HAP-1 (cell line): ENCODE measurements around the gene DMTF1.

ENCODE experiments used
- DNase-seq, 2 experiments: peaks; one replicate each; pipeline ENCODE4 v3.0.0-alpha.2; 2016 to 2020; ENCODE audit warnings: low spot score in 2 of 2
- H3K27me3 ChIP-seq: fragments of 250-450 bp; sonication (Bioruptor Pico); 2 replicates; pipeline ENCODE4 v1.5.1; 2020; ENCODE audit warnings: low read depth, mild to moderate bottlenecking, moderate library complexity
- H3K36me3 ChIP-seq: fragments of 250-450 bp; sonication (Bioruptor Pico); replicated peaks from 2 replicates; pipeline ENCODE4 v1.5.1; 2020; ENCODE audit warnings: mild to moderate bottlenecking
- H3K4me1 ChIP-seq: fragments of 250-450 bp; sonication (Bioruptor Pico); 2 replicates; pipeline ENCODE4 v1.5.1; 2020; ENCODE audit warnings: mild to moderate bottlenecking
- H3K4me3 ChIP-seq: fragments of 250-450 bp; sonication (Bioruptor Pico); 2 replicates; pipeline ENCODE4 v1.5.1; 2020; ENCODE audit warnings: mild to moderate bottlenecking, moderate library complexity
- H3K9me3 ChIP-seq: fragments of 250-450 bp; sonication (Bioruptor Pico); 2 replicates; pipeline ENCODE4 v1.5.1; 2020; ENCODE audit warnings: mild to moderate bottlenecking, moderate library complexity
- in situ Hi-C: fragments of 300-500 bp; cut with MboI; formaldehyde crosslinking; loops from 3 replicates; pipeline ENCODE4 v1.14.3; 2020; ENCODE audit warnings: low sequenced_read_pairs, inconsistent platforms, mixed read lengths

DMTF1 gene

DNA sequence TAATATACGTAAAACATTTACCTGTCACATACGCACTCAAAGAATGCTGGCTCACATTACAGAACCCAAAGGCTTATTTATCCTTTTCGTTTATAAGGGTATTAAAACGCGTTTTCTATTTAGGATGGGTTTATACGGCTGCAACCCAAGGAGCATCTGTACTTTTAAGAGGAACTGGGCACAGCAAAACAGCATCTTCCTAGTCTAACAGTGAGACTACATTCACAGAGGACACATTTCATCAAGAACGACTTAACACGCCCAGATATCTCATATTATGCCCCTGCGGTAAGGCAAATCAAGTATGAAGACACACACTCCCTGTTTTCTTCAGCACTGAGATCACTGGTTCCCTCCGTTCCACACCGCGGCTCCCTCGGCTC, 533 bp upstream of the DMTF1 start:
- Histone ChIP-seq H3K4me3 (peak overlapping the region; percentile 77), H3K36me3 (peaks cover 2% of the 10 kb centered on the region; the same call in 1 of the 2 replicates), H3K27me3 (no peaks in the 10 kb centered on the region), H3K9me3 (no peaks in the 10 kb centered on the region), H3K4me1 (peaks cover 10% of the 10 kb centered on the region; the same call in 1 of the 2 replicates)
- DNase-seq = no peak
- in situ Hi-C loops = no loop called here

DNA sequence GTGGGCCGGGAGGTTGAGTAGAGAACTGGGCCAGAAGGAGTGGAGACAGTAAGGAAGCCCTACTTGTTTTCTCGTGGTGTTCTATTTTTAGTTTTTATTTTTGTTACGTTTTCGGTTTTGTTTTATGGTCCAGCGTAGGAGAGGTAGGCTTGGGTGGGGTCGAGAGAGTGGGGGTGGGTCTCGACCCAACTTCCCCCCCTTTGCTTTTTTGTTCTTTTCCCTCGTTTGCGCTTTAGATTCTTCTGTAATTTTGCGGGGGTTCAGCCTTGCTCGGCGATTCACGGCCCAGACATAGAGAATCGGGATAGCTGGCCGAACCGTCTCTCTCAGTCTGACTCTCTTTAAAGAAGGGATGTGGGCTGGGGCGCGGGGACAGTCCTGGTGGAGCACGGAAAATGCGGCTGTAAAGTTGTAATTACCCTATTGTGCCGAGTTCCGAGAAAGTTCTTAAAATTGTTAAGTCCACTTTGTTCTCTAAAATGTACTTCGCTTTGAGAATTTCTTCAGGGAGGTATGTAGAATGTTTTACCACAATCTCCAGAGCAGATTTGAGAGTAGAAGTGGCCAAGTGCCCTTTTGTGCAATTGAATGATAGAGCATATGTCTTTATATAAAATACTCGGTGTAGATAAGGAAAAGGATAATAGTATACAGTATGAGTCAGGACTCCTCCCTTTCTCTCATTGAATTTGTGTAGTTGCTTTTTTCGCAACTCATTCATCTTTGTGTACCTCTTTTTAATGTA, 816 bp downstream of the DMTF1 start:
- H3K36me3 ChIP-seq = peaks cover 2% of the 10 kb centered on the region; the same call in 1 of the 2 replicates
- H3K27me3 ChIP-seq = no peaks in the 10 kb centered on the region
- peaks cover 10% of the 10 kb centered on the region; the same call in 1 of the 2 replicates for H3K4me1 ChIP-seq
- peak overlapping the region; percentile 77 for H3K4me3 ChIP-seq
- no peaks in the 10 kb centered on the region for H3K9me3 ChIP-seq
- in situ Hi-C loops = no loop called here
- DNase-seq = peak; percentile 15 to 46

- Histone ChIP-seq H3K36me3 (peaks cover 2% of the 10 kb centered on the region; the same call in 1 of the 2 replicates), H3K27me3 (no peaks in the 10 kb centered on the region), H3K4me1 (peaks cover 10% of the 10 kb centered on the region; the same call in 1 of the 2 replicates), H3K4me3 (peak overlapping the region; percentile 77), H3K9me3 (no peaks in the 10 kb centered on the region)
- in situ Hi-C loops = no loop called here
- no peak for DNase-seq
Observed at GRCh38 chr7:87154166-87154565, 1.9 kb downstream of the DMTF1 start.

- H3K27me3 ChIP-seq = no peaks in the 10 kb centered on the region
- peaks cover 10% of the 10 kb centered on the region; the same call in 1 of the 2 replicates for H3K4me1 ChIP-seq
- H3K9me3 ChIP-seq = no peaks in the 10 kb centered on the region
- peaks cover 3% of the 10 kb centered on the region for H3K36me3 ChIP-seq
- in situ Hi-C loops = no loop called here
- no peak for DNase-seq
- H3K4me3 ChIP-seq = peak overlapping the region; percentile 77
Observed at GRCh38 chr7:87154569-87154968, 2.3 kb downstream of the DMTF1 start.

DNA sequence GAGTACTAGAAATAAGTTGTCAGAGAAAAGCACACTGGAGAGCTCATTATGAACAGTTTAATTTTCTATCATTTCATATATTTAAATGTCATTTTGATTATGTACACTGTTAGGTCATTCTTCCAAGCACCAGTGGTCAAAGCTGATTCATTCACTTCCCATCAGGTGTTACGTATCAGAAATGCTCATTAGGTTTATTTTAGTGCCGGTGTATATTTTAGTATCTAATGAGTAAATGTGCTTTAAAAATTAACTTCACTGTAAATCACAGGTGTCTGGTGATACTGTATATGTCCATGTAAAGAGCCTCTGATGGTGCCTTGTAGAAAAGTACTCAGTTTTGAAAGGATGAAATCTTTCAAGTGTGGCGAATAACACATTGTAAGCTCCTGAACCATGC, 3.5 kb downstream of the DMTF1 start:
- Histone ChIP-seq H3K36me3 (peaks cover 7% of the 10 kb centered on the region), H3K4me1 (peaks cover 10% of the 10 kb centered on the region; the same call in 1 of the 2 replicates), H3K4me3 (no peak overlapping the region), H3K9me3 (no peaks in the 10 kb centered on the region), H3K27me3 (no peaks in the 10 kb centered on the region)
- in situ Hi-C loops = no loop called here
- no peak for DNase-seq

GRCh38 chr7:87156709-87157108, 4.5 kb downstream of the DMTF1 start:
- Histone ChIP-seq H3K4me3 (no peak overlapping the region), H3K27me3 (no peaks in the 10 kb centered on the region), H3K36me3 (peaks cover 7% of the 10 kb centered on the region), H3K4me1 (peaks cover 10% of the 10 kb centered on the region; the same call in 1 of the 2 replicates), H3K9me3 (no peaks in the 10 kb centered on the region)
- in situ Hi-C loops = no loop called here
- DNase-seq = no peak

- peaks cover 10% of the 10 kb centered on the region for H3K36me3 ChIP-seq
Observed at GRCh38 chr7:87159538-87159937, 7.3 kb downstream of the DMTF1 start.

GRCh38 chr7:87164433-87164832, 12.2 kb downstream of the DMTF1 start:
- Histone ChIP-seq H3K27me3 (no peaks in the 10 kb centered on the region), H3K4me3 (no peak overlapping the region), H3K36me3 (peaks cover 56% of the 10 kb centered on the region), H3K4me1 (no peaks in the 10 kb centered on the region), H3K9me3 (no peaks in the 10 kb centered on the region)
- in situ Hi-C loops = no loop called here
- no peak for DNase-seq

More at GRCh38 chr7:87159538-87159937, 7.3 kb downstream of the DMTF1 start:
- no peak for DNase-seq
- Histone ChIP-seq H3K4me3 (no peak overlapping the region), H3K9me3 (no peaks in the 10 kb centered on the region), H3K4me1 (peaks cover 10% of the 10 kb centered on the region; the same call in 1 of the 2 replicates), H3K27me3 (no peaks in the 10 kb centered on the region)
- in situ Hi-C loops = no loop called here

DNA sequence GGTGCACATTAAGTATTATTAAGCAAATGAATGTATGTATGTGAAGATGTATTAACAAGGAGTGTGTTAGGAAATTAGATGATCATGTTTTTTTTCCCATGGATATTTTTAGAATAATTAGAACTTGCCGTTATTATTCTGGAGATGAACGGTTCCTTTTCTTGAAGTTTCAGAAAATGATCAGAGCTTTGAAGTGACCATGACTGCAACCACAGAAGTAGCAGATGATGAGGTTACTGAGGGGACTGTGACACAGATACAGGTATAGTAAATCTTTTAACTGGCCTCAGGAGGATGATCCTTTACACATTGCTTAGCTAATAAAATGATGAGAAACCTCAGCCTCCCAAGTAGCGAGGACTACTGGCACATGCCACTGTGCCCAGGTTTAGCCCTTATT, 18.6 kb downstream of the DMTF1 start:
- H3K4me1 ChIP-seq = no peaks in the 10 kb centered on the region
- in situ Hi-C loops = no loop called here
- peaks cover 96% of the 10 kb centered on the region for H3K36me3 ChIP-seq
- no peaks in the 10 kb centered on the region for H3K9me3 ChIP-seq
- DNase-seq = no peak
- no peaks in the 10 kb centered on the region for H3K27me3 ChIP-seq
- H3K4me3 ChIP-seq = no peak overlapping the region

DNA sequence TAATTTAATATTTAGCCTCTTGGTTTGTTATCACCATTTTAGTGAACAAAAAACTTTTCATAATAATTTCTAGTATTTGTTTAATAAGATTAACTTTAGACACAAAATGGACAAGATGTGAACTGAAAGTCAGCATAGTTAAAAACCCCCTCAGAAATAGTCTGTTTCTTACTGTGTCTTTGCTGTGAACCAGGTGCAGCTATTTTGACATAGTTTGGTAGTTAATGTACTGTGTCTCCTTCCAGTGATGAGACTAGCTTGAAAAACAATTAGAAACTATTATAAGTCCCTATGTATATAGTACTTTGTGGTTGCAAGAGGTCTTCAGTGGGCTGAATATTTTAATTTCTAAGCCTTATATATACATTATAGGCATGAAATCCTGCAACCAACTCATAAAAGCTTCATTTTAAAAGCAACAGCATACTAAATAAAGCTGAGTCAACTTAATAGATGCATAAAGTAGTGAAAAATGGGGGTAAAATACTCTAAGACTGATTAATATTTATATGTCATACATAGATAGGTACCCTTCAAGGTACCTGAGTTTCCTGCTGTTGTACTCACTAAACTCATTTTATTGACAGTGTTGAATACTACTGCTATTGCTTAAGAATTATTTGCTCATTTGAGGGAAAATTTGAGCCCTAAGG, 19.2 kb downstream of the DMTF1 start:
- Histone ChIP-seq H3K36me3 (peaks cover 96% of the 10 kb centered on the region), H3K9me3 (no peaks in the 10 kb centered on the region), H3K4me3 (no peak overlapping the region), H3K27me3 (no peaks in the 10 kb centered on the region), H3K4me1 (no peaks in the 10 kb centered on the region)
- DNase-seq = no peak
- in situ Hi-C loops = no loop called here

- H3K27me3 ChIP-seq = no peaks in the 10 kb centered on the region
- H3K9me3 ChIP-seq = no peaks in the 10 kb centered on the region
- DNase-seq = no peak
- H3K4me3 ChIP-seq = no peak overlapping the region
- in situ Hi-C loops = no loop called here
- no peaks in the 10 kb centered on the region for H3K4me1 ChIP-seq
- H3K36me3 ChIP-seq = peaks cover 90% of the 10 kb centered on the region
Observed at GRCh38 chr7:87173471-87173870, 21.2 kb downstream of the DMTF1 start.

DNA sequence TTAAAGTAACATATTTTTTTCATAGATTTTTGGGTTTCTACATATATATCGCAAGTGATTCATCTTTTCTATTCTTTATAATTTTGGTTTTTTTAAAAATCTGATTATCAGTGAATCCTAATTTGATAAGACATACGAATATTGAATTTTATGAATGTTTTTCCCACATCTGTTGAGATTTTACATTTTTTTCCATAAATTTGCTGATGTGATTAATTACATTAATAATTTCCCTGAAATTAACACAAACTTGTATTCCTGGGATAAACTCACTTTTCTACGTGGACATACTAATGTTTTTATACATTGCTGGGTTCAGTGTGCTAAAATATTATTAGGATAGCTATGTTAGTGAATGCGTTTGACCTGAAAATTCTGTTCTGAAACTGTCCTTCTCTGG, 26.1 kb downstream of the DMTF1 start:
- H3K9me3 ChIP-seq = no peaks in the 10 kb centered on the region
- DNase-seq = no peak
- in situ Hi-C loops = no loop called here
- no peak overlapping the region for H3K4me3 ChIP-seq
- H3K36me3 ChIP-seq = peaks cover 85% of the 10 kb centered on the region
- H3K4me1 ChIP-seq = no peaks in the 10 kb centered on the region
- no peaks in the 10 kb centered on the region for H3K27me3 ChIP-seq

- in situ Hi-C loops = no loop called here
- no peaks in the 10 kb centered on the region for H3K4me1 ChIP-seq
- H3K9me3 ChIP-seq = no peaks in the 10 kb centered on the region
- H3K27me3 ChIP-seq = no peaks in the 10 kb centered on the region
- H3K4me3 ChIP-seq = no peak overlapping the region
- H3K36me3 ChIP-seq = peaks cover 86% of the 10 kb centered on the region
- DNase-seq = no peak
Observed at GRCh38 chr7:87179180-87179579, 26.9 kb downstream of the DMTF1 start.

DNA sequence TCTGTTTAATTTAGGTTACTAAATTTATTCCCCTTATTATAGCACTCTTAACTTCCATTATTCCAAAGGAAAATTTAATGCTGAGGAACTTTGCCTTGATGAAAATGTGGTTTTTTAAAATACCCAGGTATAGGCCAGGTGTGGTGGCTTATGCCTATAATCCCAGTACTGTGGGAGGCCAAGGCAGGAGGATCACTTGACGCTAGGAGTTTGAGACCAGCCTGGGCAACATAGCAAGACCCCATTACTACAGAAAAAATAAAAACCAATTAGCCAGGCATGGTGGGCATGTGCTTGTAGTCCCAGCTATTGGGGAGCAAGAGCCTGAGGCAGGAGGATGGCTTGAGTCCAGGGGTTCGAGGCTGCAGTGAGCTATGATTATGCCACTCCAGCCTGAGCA, 34.9 kb downstream of the DMTF1 start:
- Histone ChIP-seq H3K4me3 (no peak overlapping the region), H3K4me1 (no peaks in the 10 kb centered on the region), H3K27me3 (no peaks in the 10 kb centered on the region), H3K36me3 (peaks cover 97% of the 10 kb centered on the region), H3K9me3 (no peaks in the 10 kb centered on the region)
- in situ Hi-C loops = no loop called here
- no peak for DNase-seq
